Neural cell (in vitro differentiated cells): ENCODE results near the gene LTBP1.

Experiments
- EZH2 ChIP-seq: fragments of 200-600, 300-800 bp; shearing (Covaris generic), sonication (generic); IDR thresholded peaks from 2 replicates; pipeline ENCODE4 v1.6.1; 2014; ENCODE audit warnings: antibody characterized with exemption, low read length, borderline replicate concordance, mild to moderate bottlenecking; ENCODE audit not compliant: insufficient read depth, poor library complexity, severe bottlenecking
- MXI1 ChIP-seq: fragments of 450-650 bp; conservative IDR thresholded peaks from 2 replicates; pipeline ENCODE4 v1.6.1; 2014; ENCODE audit warnings: antibody characterized with exemption, mild to moderate bottlenecking; ENCODE audit not compliant: poor library complexity, severe bottlenecking

DNA sequence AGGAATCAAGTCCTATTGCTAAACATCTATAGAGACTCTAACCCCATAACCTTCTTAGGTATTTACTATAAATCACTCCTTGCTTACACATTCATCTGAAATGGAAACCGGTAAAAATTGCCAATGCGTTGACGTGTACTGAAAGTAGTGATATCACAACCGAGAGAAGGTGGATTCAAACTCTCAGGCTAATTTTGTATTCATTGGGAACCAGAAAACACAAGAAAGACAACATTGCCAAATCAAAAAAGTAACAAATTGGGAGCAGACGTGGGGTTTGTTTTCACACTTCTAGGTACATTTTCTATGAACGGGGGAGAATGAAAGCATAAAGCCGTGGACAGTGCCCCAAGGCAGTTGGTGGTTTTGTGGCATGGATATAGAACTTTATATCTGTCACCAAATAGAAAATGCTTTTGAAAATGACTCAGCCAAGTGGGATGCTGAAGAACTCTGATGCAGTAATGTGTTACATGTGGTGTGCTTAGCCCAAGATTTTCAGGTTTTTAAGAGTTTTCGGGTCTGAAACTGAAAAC is 374.6 kb downstream of the LTBP1 start:
- TF ChIP-seq MXI1 = no peak
- TF ChIP-seq EZH2 = no peak
